GM18858 (cell line): Measurements from ENCODE around the gene SF1.

Experiments used
- ATAC-seq: cut with Tn5 transposase; IDR thresholded peaks from one replicate; pipeline ENCODE4 v1.9.1; 2021; ENCODE audit not compliant: unreplicated experiment

SF1 gene

GRCh38 chr11:64728757-64729365, 49.5 kb downstream of the SF1 start:
- ATAC-seq = no peak

GRCh38 chr11:64726867-64727530, 51.3 kb downstream of the SF1 start:
- no peak for ATAC-seq

GRCh38 chr11:64726211-64726641, 52.1 kb downstream of the SF1 start:
- no peak for ATAC-seq

GRCh38 chr11:64724863-64725532, 53.3 kb downstream of the SF1 start:
- ATAC-seq = no peak

GRCh38 chr11:64723907-64724862, 54.2 kb downstream of the SF1 start:
- ATAC-seq = no peak

- no peak for ATAC-seq
These were observed 55.0 kb downstream of the SF1 start, which contains the start of gene NRXN2 for GRCh38 chr11:64723117-64723906. NRXN2 (minus strand) TSS chr11:64723197; CDS start chr11:64713699, 9,498 bp downstream.

GRCh38 chr11:64722141-64723065, 55.9 kb downstream of the SF1 start:
- ATAC-seq = no peak

GRCh38 chr11:64721359-64721699, 57.0 kb downstream of the SF1 start:
- no peak for ATAC-seq

GRCh38 chr11:64720640-64721358, 57.5 kb downstream of the SF1 start:
- ATAC-seq = no peak

- no peak for ATAC-seq
These were observed 58.2 kb downstream of the SF1 start for GRCh38 chr11:64720167-64720566.

GRCh38 chr11:64719406-64719805, 58.9 kb downstream of the SF1 start:
- no peak for ATAC-seq

- ATAC-seq = no peak
These were observed 59.6 kb downstream of the SF1 start for GRCh38 chr11:64718780-64719124.

GRCh38 chr11:64718084-64718779, 60.1 kb downstream of the SF1 start:
- ATAC-seq = no peak

GRCh38 chr11:64717268-64717578, 61.1 kb downstream of the SF1 start:
- no peak for ATAC-seq

GRCh38 chr11:64716473-64717267, 61.7 kb downstream of the SF1 start:
- ATAC-seq = no peak

GRCh38 chr11:64715756-64716472, 62.4 kb downstream of the SF1 start:
- no peak for ATAC-seq

- no peak for ATAC-seq
These were observed 63.2 kb downstream of the SF1 start for GRCh38 chr11:64715110-64715509.
